GM21390 (cell line): ENCODE data around the gene TIMM44.
"Not testable (repeated sequence)": the region's sequence is repeated elsewhere in the genome, so short reads cannot be mapped to it uniquely, and the experiment has no call there.

Experiments
- ATAC-seq: cut with Tn5 transposase; IDR thresholded peaks from one replicate; pipeline ENCODE4 v1.9.1; 2021; ENCODE audit not compliant: unreplicated experiment

Gene TIMM44

DNA sequence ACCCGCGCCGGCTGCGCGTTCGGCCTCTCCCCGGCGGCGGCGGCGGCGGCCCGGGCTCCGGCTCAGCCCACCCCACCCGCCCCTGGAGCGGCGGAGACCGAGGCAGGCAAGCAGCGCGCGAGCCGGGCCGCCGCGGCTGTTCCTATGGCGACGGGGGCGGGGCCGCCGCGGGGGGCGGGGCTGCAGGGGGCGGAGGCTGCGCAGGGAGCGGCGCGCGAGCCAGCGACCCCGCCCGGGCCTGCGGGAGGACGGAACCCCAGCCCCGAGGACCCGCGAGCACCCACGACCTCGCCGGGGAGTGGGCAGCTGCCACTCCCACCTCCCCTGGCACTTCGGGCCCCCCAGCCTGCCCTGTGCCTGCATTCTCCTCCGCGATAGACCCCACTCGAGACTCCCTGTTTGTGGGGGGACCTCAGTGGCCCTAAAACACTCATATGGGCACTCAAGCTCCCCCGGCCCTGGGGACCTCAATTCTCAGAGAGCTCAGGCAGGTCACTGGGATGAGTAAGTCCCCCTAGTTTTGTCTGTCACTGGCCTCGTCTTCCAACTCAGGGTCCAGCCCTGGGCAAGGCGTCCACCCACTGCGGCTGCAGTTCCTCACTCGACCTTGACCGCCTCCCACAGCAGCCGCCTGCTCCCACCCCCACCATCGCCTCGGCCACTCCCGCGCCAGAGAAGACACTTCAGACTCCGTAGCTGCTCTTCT lies 17.3 kb downstream of the TIMM44 start, which contains the start of gene CTXN1:
Gene CTXN1, minus strand, starts transcription at position 115 of the 706 bp plus-strand sequence. CDS start 597 bp downstream, outside the sequence.
- ATAC-seq: no peak

DNA sequence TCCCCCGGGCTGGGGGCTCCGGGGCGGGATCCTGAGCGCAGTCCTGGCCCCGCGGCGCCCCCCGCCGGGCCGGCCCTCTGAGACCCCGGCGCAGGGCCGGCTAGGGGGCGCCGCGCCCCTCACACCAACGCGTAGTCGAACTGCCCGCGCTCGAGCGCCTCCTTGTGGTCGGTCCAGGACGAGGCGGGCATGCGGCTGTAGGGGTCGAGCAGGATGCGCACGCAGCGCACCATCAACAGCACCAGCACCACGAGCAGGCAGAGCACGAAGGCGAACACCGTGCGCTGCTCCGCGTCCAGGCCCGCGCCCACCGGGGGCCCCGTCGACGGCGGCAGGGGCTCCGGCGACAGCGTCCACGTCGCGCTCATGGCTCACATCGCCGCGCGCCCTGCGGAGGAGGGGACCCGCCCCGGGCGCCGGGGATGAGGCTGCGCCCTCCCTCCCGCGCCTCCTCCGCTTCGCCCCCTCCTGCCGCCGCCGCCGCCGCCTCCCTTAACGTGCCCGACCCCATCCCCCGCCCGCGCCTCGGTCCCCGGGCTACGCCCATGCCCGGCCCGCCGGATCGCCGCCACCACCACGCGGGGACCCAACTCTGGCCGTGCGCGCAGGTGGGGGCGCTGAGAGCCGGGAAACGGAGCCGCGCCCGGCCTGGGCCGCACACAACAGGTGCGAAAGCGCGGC lies 18.2 kb downstream of the TIMM44 start:
- ATAC-seq: no peak

DNA sequence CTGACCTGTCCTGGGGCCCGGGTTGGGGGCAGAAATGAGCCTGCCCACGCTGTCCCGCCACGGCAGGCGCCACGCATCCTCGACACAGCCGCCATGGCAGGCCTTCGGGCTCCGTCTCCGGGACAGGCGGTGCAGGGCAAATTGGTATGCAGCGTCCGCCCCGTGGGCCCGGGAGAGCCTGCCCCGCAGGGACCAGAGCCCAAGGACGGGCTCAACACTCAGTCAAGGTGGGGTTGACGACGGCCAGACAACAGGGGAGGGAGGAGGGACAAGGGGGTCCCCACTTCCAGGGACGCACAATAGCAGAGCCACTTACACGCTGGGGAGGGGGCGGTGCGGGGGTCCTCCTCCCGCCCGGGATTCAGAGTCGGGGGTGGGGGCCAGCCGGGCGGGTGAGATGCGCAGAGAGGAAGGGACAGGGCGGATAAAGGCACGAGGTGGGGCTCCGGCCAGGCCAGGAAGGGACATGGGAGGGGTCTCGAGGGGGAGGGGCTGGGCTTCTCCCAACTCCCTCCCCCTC lies 18.8 kb downstream of the TIMM44 start:
- ATAC-seq: no peak

DNA sequence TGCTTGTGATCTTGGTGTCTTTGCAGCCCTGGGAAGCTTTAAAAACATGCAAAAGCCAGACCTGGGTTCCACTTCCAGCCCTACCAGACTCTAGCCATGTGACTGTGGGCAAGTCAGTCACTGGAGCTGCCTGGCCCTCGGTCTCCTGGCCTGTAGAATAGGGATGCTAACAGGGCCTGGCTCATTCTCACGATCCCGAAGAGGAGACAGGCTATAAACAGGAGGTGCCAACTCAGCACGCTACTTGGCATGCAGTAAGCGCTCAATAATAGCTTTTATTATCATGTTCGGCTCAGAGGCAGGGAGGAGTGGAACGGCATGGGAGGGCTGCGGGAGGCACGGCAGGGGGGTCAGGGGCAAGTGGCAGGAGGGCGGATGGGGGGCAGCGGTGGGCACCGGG lies 19.2 kb downstream of the TIMM44 start:
- no peak for ATAC-seq

DNA sequence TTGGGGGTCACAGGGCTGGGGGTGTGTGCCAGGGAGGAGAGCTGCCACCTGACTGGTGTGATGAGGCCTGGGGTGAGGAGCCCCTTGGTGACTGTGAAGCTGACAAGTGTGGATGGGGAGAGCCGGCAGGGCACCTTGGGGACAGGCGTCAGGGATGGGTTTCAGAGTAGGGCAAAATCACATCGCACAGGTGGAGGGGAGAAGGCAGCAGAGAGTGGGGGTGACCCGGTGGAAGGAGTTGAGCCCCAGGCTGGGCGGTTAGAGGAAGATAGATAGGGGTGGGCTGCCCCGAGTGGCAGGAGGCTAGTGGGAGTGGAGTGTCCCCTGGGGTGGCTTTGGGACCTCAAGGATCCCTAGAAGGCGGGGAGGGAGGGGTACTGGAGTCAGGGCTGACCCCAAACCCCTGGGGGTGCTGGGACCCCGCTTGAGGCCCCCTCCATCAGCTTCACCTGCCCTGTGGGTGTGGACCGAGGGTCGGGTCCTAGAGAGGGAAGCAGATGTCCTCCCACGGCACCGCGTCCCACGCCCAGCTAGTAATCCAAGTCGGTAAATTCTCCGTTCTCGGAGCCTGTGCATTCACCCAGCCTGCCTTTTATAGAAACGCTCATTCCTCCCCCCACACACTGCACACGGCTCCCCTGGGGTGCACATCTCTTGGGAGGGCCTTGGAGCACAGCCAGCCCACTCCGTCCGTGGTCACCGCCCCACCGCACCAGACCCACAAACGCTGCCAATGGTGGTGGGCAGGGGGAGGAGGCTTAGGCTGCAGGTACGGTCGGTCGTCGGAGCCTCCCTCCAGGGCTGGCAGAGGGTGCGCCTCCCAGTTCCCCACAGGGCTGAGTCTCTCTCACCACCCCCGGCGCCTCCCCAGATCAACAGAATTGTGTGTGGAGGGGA lies 19.9 kb downstream of the TIMM44 start:
- no peak for ATAC-seq

DNA sequence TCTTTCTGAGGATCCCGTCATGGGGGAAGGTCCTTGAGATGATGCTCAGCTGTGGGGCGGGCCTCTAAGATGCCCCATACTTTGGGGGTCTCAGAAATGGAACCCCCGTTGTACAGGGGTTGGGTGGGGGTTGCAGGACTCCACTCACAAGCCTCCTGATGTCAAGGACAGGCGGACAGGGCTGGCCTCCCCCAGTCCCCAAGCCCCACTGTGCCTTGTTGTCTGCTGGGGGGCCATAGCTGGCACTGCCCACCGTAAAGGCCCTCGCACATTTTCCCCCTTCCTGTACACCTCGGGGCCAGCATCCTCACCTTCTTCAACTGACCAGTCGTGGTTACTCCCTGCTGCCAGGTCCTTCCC lies 20.6 kb downstream of the TIMM44 start:
- no peak for ATAC-seq

- ATAC-seq: no peak
Observed at GRCh38 chr19:7921967-7922835, 21.3 kb downstream of the TIMM44 start.

- ATAC-seq: no peak
Observed at GRCh38 chr19:7921302-7921966, 22.0 kb downstream of the TIMM44 start.

- peak; percentile 31 for ATAC-seq
Observed at GRCh38 chr19:7920519-7921301, 22.8 kb downstream of the TIMM44 start.

DNA sequence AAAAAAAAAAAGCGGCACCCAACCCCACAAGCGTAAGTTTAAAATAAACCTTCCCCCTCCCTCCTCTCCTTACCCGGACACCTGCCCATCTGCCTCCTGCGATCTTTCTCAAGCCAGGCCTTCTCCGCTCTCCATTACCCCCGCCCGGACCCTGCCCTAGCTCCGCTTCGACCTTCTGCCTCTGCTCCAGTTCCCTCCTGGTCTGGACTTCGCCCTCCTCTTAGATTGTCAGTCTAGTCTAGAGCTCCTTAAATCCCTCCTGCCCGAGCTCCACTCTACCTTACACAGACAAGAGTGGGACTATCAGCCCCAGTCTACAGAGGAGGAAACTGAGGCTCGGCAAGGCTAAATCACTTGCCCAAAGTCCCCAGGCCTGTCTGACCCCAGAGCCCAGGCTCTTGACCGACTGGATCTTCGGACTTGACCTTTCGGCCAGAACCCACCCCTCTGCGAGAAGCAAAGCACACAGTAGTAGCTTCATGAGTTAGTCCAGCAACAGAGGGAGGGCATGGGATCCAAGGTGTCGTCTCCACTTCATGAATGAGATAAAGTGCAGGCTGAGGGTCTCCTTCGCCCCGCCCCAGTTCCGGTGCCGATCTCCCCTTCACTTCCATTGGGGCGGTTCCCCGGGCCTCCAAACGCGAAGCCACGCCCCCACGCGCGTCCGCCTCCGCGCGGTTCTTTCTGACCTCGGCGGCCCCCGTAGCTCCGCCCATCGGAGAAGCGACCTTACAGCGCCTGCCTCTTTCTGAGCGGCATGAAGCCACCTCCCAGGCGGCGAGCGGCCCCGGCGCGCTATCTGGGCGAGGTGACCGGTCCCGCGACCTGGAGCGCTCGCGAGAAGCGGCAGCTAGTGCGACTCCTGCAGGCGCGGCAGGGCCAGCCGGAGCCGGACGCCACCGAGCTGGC lies 23.6 kb downstream of the TIMM44 start, which contains the start of gene SNAPC2:
Gene SNAPC2, plus strand, starts transcription at position 729 of the 909 bp plus-strand sequence. Its CDS starts 29 bp downstream, at position 758.
- ATAC-seq: peak; percentile 64

DNA sequence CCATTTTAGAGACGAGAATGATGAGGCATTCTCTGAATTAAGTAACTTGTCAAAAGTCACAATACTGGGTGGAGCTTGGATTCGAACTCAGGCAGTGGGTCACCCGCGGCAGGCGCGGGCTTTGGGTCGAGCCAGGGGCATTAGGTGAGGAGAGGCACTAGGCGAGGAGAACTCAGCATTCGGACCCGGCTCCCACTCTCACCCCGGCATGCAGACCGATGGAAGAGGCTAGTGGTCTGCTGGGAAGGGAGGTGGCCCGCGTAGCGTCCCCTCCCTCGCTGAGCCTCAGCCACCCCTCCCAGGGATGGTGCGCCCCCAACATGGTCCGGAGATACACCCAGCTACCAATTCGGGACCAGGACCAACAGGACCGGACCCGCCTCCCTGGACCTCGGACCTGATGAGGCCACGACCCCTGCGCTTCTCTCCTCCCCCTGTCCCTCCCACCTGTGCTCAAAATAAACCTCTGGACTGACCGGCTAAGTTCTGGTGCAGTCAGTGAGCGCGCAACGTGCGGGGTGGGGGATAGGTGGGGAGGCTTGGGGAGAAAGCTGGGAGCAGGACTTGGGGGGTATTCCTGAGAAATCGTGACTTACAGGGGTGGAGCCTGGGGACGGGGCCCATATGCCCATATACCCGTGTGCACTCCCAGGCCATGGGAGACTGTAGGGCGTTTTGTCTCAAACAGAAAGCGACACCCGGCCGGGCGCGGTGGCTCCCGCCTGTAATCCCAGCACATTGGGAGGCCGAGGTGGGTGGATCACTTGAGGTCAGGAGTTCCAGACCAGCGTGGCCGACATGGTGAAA lies 24.6 kb downstream of the TIMM44 start:
- ATAC-seq: no peak

GRCh38 chr19:7918062-7918614 lies 25.3 kb downstream of the TIMM44 start:
- ATAC-seq: not testable (repeated sequence)

DNA sequence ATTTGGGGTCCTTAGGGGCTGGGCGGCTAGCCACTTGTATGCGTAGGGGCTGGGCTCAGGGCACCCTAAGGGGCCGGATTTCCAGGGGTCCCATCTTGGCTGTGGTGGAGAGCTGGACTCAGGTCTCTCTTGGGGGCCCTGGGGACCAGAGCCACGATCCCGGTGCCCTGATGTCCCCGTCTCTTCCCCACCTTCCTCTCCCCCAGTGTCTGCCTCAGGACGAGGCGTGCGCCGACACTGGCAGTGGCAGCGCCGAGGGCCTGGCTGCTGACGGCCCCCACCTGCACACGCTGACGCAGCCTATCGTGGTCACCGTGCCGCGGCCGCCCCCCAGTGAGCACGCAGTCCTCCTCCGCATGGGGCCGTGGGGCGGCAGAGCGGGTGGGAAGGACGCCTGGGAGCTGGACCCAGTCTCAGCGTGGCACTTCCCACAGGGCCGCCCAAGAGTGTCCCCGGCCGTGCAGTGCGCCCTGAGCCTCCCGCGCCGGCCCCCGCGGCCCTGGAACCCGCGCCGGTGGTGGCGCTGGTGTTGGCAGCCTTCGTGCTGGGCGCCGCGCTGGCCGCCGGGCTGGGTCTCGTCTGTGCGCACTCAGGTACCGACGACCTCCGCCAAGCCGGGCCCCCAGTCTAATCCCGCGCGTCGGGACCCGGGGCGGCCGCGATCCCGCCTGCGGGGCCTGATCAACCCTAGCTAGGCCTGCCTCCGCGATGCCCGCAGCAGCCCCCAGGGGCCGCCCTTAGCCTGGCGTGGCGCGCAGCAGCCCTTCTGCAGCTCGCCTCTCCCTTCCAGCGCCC lies 26.0 kb downstream of the TIMM44 start:
- no peak for ATAC-seq

DNA sequence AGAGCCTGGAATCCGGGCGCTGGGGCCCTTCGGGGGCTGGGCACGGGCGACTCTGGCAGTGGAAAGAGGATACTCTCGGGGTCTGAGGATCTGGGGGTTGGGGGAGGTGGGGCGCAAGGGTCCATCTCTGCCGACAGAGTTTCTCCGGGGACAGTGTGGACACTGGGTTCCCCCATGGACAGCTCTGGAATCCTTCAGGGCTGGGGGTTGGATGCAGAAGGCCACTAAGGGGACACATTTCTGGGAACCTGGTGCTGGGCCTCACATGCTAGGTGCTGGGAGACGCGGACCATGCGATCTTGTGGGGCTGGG lies 26.6 kb downstream of the TIMM44 start:
- ATAC-seq: no peak

DNA sequence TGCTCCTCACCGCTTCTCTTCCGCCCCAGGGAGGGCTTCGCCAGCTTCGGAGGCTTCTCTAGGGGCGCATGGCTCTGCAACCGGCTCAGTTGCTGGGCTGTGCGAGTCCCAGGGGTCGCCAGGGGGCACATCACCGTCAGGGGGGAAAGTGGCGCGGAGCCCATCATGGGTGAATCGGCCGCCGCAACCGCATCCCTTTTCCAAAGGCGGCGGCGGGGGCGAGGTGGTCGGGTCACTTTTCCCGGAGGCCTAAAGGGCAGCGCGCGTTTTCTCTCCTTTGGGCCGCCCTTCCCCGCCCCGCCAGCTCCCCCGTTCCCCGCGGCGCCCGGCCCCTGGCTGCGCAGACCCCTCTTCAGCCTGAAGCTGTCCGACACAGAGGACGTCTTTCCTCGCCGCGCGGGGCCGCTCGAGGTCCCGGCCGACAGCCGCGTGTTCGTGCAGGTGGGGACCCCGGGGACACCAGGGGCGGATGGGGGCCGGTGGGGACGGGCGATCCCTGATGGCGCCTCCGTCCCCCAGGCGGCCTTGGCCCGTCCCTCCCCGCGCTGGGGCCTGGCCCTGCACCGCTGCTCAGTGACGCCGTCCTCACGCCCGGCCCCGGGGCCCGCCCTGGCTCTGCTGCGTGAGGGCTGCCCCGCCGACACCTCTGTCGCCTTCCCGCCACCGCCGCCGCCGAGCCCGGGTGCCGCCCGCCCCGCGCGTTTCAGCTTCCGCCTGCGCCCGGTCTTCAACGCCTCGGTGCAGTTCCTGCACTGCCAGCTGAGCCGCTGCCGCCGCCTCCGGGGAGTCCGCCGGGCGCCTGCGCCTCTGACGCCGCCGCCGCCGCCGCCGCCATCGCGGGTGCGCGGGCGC lies 27.1 kb downstream of the TIMM44 start:
- no peak for ATAC-seq
